Measurements from ENCODE around the gene RUNX1. TPM values are rescaled to one million over a fixed set of nuclear protein-coding genes. Genes with fewer than 3 reads are reported as not detected.

The RUNX1 gene
- total and polyA plus RNA-seq, 2 of the 13 experiments (the other 11 are each of a cell fraction or from before 2014, with no cell fraction given) = 5.4 to 6.4 TPM

- TF ChIP-seq NONO (IDR thresholded peaks at IDR 0.05) = no peak
- TF ChIP-seq NONO (CRISPR knock-in tag; conservative IDR thresholded peaks at IDR 0.05) = 0 out of 2 replicates have a peak, but pooled peaks have one; percentile 16
- 0 out of 2 replicates have a peak, but pooled peaks have one; percentile 39 for TF ChIP-seq ZNF121 (CRISPR knock-in tag; IDR thresholded peaks at IDR 0.05)
- TF ChIP-seq ZNF761 (CRISPR knock-in tag; conservative IDR thresholded peaks at IDR 0.05) = no peak
- 0 out of 2 replicates have a peak, but pooled peaks have one; percentile 38 for TF ChIP-seq HNF1A (IDR thresholded peaks at IDR 0.05; ENCODE audit: low read depth)
- peak; percentile 59; the same call in 1 of the 2 replicates for TF ChIP-seq HNF1A (CRISPR knock-in tag; IDR thresholded peaks at IDR 0.05; ENCODE audit: borderline replicate concordance)
- no peak for TF ChIP-seq FOXP4 (CRISPR knock-in tag; IDR thresholded peaks at IDR 0.05)
- no peak for TF ChIP-seq ZNF383 (CRISPR knock-in tag; IDR thresholded peaks at IDR 0.05; ENCODE audit: borderline replicate concordance)
- 0 out of 2 replicates have a peak, but pooled peaks have one; percentile 51 for TF ChIP-seq ELF4 (CRISPR knock-in tag; IDR thresholded peaks at IDR 0.05; ENCODE audit: borderline replicate concordance)
- 0 out of 2 replicates have a peak, but pooled peaks have one; percentile 43 for TF ChIP-seq ZNF605 (CRISPR knock-in tag; IDR thresholded peaks at IDR 0.05)
- TF ChIP-seq ZFP91 (CRISPR knock-in tag; IDR thresholded peaks at IDR 0.05; ENCODE audit: borderline replicate concordance) = no peak
- no peak for TF ChIP-seq JARID2 (CRISPR knock-in tag; IDR thresholded peaks at IDR 0.05; ENCODE audit: insufficient replicate concordance)
- TF ChIP-seq POGZ (CRISPR knock-in tag; IDR thresholded peaks at IDR 0.05) = no peak
- peak; percentile 17; the same call in 1 of the 2 replicates for TF ChIP-seq NFKB2 (CRISPR knock-in tag; IDR thresholded peaks at IDR 0.05; ENCODE audit: borderline replicate concordance)
- TF ChIP-seq ZBTB8A (CRISPR knock-in tag; IDR thresholded peaks at IDR 0.05; ENCODE audit: borderline replicate concordance, low read depth) = no peak
- no peak for TF ChIP-seq CAMTA2 (CRISPR knock-in tag; IDR thresholded peaks at IDR 0.05; ENCODE audit: borderline replicate concordance)
- TF ChIP-seq ZSCAN25 (CRISPR knock-in tag; IDR thresholded peaks at IDR 0.05) = 0 out of 2 replicates have a peak, but pooled peaks have one; percentile 21
- no peak for TF ChIP-seq RFXANK (CRISPR knock-in tag; IDR thresholded peaks at IDR 0.05)
- TF ChIP-seq ZNF567 (CRISPR knock-in tag; IDR thresholded peaks at IDR 0.05; ENCODE audit: borderline replicate concordance) = peak; percentile 76; the same call in 1 of the 2 replicates
- TF ChIP-seq ZNF713 (CRISPR knock-in tag; IDR thresholded peaks at IDR 0.05) = no peak
- peak; percentile 89 for TF ChIP-seq PHF21A (CRISPR knock-in tag; IDR thresholded peaks at IDR 0.05)
- peak; percentile 76; the same call in 1 of the 2 replicates for TF ChIP-seq RXRB (CRISPR knock-in tag; IDR thresholded peaks at IDR 0.05; ENCODE audit: borderline replicate concordance)
These were observed 231.1 kb downstream of the RUNX1 start (continued) for GRCh38 chr21:34817821-34818661.

Measured in HepG2 (cell line).